ACC112 (cell line): ENCODE measurements around the gene DLG2.

ENCODE experiments used
- H2AFZ ChIP-seq: fragments of 200-600 bp; sonication (generic); one replicate; pipeline ENCODE4 v1.6.0; 2017; ENCODE audit warnings: antibody characterized with exemption, low read length; ENCODE audit not compliant: unreplicated experiment
- H3K27ac ChIP-seq: fragments of 200-600 bp; sonication (generic); 2 replicates; pipeline ENCODE4 v1.5.1; 2014; ENCODE audit warnings: low read depth, mild to moderate bottlenecking, antibody characterized with exemption, low read length, moderate library complexity
- H3K27me3 ChIP-seq: fragments of 200-600 bp; sonication (generic); 2 replicates; pipeline ENCODE4 v1.6.1; 2014; ENCODE audit warnings: mild to moderate bottlenecking, antibody characterized with exemption, low read length, moderate library complexity, mixed read lengths; ENCODE audit not compliant: insufficient read depth
- H3K36me3 ChIP-seq: fragments of 200-600 bp; sonication (generic); 2 replicates; pipeline ENCODE4 v1.6.1; 2016; ENCODE audit warnings: mild to moderate bottlenecking, antibody characterized with exemption, low read length, moderate library complexity, mixed read lengths; ENCODE audit not compliant: insufficient read depth
- H3K4me1 ChIP-seq: fragments of 200-600 bp; sonication (generic); one replicate; pipeline ENCODE4 v1.6.1; 2016; ENCODE audit warnings: low read length, mixed read lengths; ENCODE audit not compliant: insufficient read depth, unreplicated experiment, control insufficient read depth
- H3K4me3 ChIP-seq: fragments of 200-600 bp; sonication (generic); 2 replicates; pipeline ENCODE4 v1.5.1; 2014; ENCODE audit warnings: mild to moderate bottlenecking, low read depth, low read length
- H3K79me2 ChIP-seq: fragments of 200-600 bp; sonication (generic); one replicate; pipeline ENCODE4 v1.6.0; 2016; ENCODE audit warnings: low read length; ENCODE audit not compliant: control insufficient read depth, unreplicated experiment, insufficient read depth

The DLG2 gene

DNA sequence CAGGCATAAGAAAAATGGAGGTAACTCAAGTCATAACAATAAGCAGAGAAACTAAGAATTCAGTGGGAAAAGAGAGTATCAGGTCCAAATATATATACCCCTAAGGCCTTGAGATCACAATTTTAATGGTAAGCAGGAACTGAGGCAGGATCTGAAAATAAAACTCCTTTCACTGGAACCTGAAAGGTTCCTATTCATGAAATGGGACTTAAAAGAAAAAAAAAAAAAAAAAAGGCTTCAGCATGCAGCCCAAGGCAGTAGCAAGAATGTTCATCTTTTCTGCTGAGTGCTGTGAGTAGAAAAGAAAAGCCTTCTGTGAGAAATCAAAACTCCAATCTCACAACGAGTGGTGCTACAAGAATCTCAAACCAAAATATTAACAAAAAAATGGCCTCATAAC, 75.3 kb downstream of the DLG2 start:
- Histone ChIP-seq H3K4me3 (no peak overlapping the region), H3K36me3 (no peaks in the 10 kb centered on the region), H3K4me1 (no peaks in the 10 kb centered on the region), H3K79me2 (no peaks in the 10 kb centered on the region), H3K27ac (no peak overlapping the region), H2AFZ (no peak overlapping the region), H3K27me3 (no peaks in the 10 kb centered on the region)

DNA sequence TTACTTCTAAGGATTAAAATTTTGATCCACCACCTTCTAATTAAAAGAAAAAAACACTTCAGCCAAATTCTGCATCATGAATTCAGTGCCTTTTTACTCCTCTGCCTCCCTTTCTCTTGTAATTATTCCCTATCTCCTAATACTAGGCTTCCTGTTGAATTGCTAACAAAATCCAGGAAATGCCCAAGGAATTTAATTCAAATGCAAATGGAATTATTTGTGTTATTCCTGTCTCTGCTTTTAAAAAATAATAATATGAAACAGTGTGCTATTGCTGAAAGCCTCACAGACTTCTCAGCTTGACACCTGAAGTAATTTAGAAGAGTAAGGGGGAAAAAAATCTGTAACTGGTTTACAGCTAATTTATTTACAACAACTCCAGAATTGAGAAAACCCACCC, 85.5 kb downstream of the DLG2 start:
- no peak overlapping the region for H3K4me3 ChIP-seq
- H3K27me3 ChIP-seq, result no peaks in the 10 kb centered on the region
- H3K36me3 ChIP-seq, result no peaks in the 10 kb centered on the region
- H3K27ac ChIP-seq, result no peak overlapping the region
- H3K4me1 ChIP-seq, result no peaks in the 10 kb centered on the region
- no peaks in the 10 kb centered on the region for H3K79me2 ChIP-seq
- no peak overlapping the region for H2AFZ ChIP-seq

DNA sequence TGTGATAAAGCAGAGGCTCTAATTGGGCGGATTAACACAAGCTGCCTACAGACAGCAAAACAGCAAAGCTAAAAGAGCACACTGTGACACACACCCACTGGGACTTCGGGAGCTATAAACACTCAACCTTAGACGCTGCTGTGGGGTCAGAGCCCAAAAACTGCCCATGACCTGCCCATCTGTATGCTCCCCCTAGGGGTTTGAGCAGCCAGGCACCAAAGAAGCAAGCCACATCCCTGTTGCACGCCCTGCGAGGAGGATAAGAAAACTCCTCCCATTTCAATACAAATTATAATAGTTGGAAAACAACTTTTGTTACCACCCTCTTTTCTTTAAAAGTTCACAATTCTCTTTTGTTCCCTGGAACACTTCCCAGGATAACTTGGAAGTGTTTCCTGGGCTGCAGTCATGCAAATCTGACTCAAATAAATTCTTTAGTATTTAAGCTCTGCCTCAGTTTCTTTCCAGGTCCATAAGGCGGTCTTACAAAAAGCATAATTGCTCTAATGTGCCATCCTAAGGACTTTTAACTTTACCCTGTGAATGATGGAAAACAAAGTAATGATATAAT, 86.4 kb downstream of the DLG2 start:
- no peak overlapping the region for H2AFZ ChIP-seq
- H3K27me3 ChIP-seq, result no peaks in the 10 kb centered on the region
- H3K79me2 ChIP-seq, result no peaks in the 10 kb centered on the region
- no peaks in the 10 kb centered on the region for H3K36me3 ChIP-seq
- no peaks in the 10 kb centered on the region for H3K4me1 ChIP-seq
- no peak overlapping the region for H3K4me3 ChIP-seq
- H3K27ac ChIP-seq, result no peak overlapping the region

DNA sequence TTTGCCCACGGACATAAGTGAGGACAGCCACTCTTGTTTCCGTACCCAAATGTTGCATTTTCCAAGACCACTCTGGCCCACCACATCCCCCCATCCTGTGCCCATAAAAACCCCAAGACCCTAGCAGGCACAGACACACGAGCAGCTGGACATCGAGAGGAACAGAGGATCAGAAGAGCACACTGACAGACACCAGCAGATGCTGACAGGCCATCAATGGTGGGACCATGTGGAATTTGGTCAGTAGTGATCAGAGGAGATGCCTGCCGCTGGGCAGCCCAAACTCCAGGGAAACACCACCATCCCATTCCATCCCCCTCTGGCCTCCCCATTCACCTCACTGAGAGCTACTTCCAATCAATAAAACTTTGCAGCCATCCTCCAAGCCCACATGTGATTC, 87.0 kb downstream of the DLG2 start:
- Histone ChIP-seq H3K4me1 (no peaks in the 10 kb centered on the region), H3K36me3 (no peaks in the 10 kb centered on the region), H3K27me3 (no peaks in the 10 kb centered on the region), H2AFZ (no peak overlapping the region), H3K79me2 (no peaks in the 10 kb centered on the region), H3K4me3 (no peak overlapping the region), H3K27ac (no peak overlapping the region)

DNA sequence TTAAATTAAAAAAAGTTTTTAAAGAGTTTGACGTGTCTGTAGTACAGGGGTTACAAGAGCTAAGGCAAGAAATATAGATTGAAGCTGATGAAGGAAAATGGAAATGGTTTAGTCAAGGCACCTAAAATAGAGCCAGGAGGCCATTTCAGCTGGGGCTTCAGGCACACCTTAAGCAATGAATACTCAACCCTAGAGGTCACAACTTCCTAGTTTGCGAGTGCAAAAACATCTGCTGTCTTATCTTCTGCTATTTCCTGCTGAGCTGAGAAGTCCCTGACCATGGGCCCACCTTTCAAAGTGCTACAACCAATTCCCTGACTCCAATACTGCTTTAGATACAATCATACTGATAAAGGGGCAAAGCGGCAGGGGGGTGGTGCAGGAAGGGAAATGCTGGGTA, 87.4 kb downstream of the DLG2 start:
- Histone ChIP-seq H3K27me3 (no peaks in the 10 kb centered on the region), H2AFZ (no peak overlapping the region), H3K79me2 (no peaks in the 10 kb centered on the region), H3K4me3 (no peak overlapping the region), H3K4me1 (no peaks in the 10 kb centered on the region), H3K36me3 (no peaks in the 10 kb centered on the region), H3K27ac (no peak overlapping the region)

DNA sequence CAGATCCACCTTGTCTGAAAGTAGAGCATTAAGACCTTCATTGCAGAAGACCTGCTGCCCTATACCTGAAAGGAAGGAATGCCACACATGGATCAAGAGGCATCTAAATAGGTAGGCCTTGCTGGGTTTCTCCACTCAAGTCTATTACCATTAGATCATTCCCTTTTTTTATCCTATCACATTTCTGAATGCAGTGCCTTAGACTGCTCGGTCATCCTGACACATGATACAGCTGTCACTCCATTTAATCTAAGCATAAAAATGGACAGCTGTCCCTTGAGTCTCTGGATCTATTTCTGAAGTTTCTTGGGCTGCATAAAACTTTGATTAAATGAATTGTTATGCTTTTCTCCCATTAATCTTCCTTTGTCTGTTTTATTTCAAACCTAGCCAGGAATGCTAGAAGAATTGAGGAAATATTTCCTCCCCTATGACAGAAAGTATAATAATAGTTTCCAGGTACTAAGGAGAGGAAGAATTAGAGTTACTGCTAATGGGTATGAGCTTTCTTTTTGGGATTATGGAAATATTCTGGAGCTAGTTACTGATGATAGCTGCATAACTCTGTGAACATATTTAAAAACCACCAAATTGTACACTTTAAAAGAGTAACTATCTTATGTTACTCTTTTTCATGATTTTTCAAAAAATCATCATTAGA, 88.0 kb downstream of the DLG2 start:
- no peak overlapping the region for H2AFZ ChIP-seq
- no peak overlapping the region for H3K27ac ChIP-seq
- H3K36me3 ChIP-seq, result no peaks in the 10 kb centered on the region
- no peaks in the 10 kb centered on the region for H3K4me1 ChIP-seq
- H3K4me3 ChIP-seq, result no peak overlapping the region
- H3K79me2 ChIP-seq, result no peaks in the 10 kb centered on the region
- no peaks in the 10 kb centered on the region for H3K27me3 ChIP-seq

DNA sequence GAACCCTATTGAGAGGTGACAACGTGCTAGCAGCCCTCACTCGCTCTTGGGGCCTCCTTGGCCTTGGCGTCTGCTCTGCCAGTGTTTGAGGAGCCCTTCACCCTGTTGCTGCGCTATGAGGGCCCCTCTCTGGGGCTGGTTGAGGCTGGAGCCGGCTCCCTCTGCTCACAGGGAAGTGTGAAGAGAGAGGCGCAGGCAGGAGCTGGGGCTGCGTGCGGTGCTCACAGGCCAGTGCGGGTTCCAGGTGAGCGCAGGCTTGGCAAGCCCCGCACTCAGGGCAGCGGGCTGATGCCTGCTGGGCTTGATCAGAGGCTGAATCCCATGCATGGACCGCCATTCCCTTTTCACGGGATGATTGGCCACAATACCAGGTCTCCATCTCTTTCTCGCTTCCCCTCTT, 90.7 kb downstream of the DLG2 start:
- Histone ChIP-seq H3K4me1 (no peaks in the 10 kb centered on the region), H3K36me3 (no peaks in the 10 kb centered on the region), H3K27ac (no peak overlapping the region), H2AFZ (no peak overlapping the region), H3K79me2 (no peaks in the 10 kb centered on the region), H3K27me3 (no peaks in the 10 kb centered on the region), H3K4me3 (no peak overlapping the region)

DNA sequence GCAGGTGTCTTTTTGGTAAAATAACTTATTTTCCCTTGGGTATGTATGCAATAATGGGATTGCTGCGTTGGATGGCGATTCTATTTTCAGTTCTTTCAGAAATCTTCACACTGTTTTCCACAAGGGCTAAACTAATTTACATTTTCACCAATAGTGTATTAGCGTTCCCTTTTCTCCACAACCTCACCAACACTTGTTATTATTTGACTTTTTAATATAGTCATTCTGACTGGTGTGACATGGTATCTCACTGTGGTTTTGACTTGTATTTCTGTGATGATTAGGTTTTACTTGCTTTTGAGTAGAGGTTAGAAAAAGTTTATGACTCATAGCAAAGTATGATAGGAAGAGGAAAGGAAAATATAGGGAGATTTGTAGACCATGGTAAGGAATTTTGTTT, 92.3 kb downstream of the DLG2 start:
- no peak overlapping the region for H3K27ac ChIP-seq
- H3K79me2 ChIP-seq, result no peaks in the 10 kb centered on the region

DNA sequence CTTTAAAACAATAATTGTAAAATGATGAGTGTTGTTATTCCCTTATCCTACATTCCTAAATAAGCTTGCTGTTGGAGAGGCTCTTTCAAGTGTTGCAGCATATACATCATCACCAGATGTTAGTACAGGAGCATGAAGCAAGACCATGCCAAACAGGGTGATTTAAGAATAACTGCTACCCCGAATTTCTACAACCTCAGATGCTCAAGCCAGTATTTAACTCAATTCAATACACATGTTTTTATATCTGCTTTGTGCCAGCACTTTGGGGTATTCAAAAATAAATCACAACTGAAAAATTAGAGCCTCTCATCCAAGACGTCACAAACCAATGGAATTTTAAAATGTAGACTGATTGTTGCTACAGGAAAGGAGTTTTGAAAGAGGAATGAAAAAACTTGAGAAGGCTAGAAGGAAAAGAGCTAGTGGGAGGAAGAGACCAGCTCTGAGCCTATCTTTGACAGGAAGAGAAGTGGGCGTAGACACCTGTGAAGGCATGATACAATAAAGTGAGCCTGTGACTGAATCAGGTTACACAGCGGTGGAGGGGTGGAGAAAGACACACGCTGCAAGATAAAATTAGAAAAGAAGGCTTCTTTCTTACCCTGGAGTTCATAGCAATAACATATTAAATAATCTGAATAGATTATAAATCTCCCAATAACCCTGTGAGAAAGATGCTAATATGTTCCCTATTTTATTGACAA, 95.8 kb downstream of the DLG2 start:
- H3K4me3 ChIP-seq, result no peak overlapping the region
- H3K36me3 ChIP-seq, result no peaks in the 10 kb centered on the region

More for the DNA sequence above, 92.3 kb downstream of the DLG2 start:
- H3K27me3 ChIP-seq, result no peaks in the 10 kb centered on the region
- H3K4me3 ChIP-seq, result no peak overlapping the region
- no peaks in the 10 kb centered on the region for H3K4me1 ChIP-seq
- no peaks in the 10 kb centered on the region for H3K36me3 ChIP-seq
- no peak overlapping the region for H2AFZ ChIP-seq

DNA sequence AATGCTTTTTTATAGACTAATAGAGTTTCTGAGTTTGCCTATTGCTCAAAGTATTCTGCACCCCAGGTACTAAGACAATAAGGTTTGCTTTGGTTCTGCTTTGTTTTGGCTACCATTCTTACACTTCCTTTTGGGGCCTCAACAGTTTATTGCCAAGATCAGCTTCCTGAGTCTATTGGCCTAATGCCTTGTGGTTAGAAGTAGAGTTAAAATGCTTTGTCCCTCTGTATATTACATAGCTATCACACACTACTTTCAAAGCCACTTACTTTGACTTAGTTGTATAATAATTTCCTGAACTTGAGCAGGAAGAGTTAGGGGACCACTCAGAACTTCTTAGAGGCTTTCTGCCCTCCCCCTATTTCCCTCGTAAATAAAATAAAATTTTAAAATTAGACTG, 96.5 kb downstream of the DLG2 start:
- Histone ChIP-seq H3K27me3 (no peaks in the 10 kb centered on the region), H2AFZ (no peak overlapping the region), H3K4me1 (no peaks in the 10 kb centered on the region), H3K4me3 (no peak overlapping the region), H3K27ac (no peak overlapping the region), H3K79me2 (no peaks in the 10 kb centered on the region), H3K36me3 (no peaks in the 10 kb centered on the region)

More for the DNA sequence above, 95.8 kb downstream of the DLG2 start:
- no peaks in the 10 kb centered on the region for H3K79me2 ChIP-seq
- no peak overlapping the region for H2AFZ ChIP-seq
- H3K4me1 ChIP-seq, result no peaks in the 10 kb centered on the region
- H3K27me3 ChIP-seq, result no peaks in the 10 kb centered on the region
- H3K27ac ChIP-seq, result no peak overlapping the region

DNA sequence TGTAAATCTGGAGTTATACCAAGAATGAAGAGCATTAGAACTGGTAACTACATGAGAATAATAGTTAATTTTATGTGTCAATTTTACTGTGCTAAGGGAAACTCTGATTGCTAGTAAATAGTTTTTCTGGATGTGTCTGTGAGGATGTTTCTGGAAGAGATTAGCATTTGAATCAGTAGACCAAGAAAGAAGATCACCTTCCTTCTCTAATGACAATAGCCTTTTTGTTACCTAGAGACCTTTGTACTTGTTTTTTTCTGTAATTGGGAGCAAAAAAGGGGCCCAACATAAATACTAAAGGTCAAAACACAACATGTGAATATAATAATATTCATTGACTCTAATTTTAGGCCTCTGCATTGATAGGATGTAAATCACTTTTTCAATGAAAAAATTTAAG, 100.6 kb downstream of the DLG2 start:
- H3K27ac ChIP-seq, result no peak overlapping the region
- no peaks in the 10 kb centered on the region for H3K36me3 ChIP-seq
- no peak overlapping the region for H3K4me3 ChIP-seq
- no peaks in the 10 kb centered on the region for H3K79me2 ChIP-seq
- no peak overlapping the region for H2AFZ ChIP-seq
- no peaks in the 10 kb centered on the region for H3K27me3 ChIP-seq
- H3K4me1 ChIP-seq, result no peaks in the 10 kb centered on the region
